HG02870 (cell line): ENCODE results near the gene OSGIN1.

Source experiments
- ATAC-seq: cut with Tn5 transposase; IDR thresholded peaks from one replicate; pipeline ENCODE4 v1.9.1; 2021; ENCODE audit warnings: mild to moderate bottlenecking, moderate library complexity; ENCODE audit not compliant: unreplicated experiment

The OSGIN1 gene

DNA sequence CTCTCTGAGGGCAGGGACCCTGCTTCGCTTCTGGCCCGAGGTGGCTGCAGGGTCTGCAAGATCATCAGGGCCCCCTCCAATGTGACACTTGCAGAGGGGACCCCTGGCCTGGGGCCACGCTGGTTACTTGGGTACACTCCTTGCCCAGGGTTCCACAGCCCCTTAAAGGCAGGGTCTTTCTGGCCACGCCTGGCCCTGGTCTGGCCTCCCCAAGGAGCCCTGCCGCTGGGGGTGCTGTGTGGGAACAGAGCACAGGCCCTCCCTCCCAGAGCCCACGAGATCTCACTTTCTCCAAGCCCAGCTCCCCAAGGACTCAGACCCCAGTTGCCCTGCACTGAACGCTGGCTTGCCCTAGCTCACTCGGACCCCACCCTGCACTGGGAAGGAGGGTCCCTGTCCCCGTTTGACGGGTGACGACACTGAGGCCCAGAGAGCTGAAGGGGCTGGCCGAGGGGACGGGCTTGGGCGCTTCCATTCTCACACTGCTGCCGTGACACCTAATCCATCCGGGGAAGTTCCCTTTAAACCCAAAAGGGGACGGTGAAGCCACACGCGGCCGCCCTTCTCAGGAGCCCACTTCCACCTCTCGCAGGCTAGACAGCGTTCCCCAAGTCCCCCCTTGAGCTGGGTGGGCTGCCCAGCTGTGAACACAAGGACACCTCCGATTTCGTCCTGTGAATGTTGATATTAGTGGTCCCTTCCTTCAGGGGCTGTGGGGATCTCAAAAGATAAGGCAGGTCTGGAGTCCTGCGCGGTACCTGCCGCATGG lies 26.9 kb upstream of the OSGIN1 start:
- ATAC-seq = no peak

DNA sequence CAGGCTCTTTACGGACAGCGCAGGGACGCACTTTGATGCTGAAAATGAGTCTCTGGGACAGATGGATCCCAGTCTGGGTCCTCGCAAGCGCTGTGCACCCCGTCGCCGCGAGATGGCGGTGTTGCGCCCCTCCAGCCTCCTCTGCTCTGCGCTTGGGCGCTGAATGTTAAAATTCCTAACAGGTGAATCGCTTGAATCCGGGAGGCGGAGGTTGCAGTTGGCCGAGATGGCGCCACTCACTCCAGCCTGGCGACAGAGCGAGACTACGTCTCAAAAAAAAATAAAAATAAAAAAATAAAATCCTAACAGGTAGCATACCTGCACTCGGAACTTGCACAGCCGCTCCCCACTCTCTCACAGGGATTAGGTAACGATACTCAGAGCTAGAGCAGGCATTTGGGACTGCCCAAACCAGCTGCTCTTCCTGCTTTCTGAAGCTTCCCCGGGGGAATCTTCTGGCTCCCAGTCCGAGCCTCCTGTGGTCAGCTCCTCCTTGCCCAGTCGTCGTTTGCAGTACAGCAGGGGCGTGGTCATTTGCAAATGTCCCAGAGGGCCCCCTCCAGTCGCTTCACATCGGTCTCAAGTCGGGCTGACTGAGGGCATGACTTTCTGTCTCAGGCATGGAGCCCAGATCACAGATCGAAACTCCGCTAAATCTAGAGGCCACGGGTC lies 26.2 kb upstream of the OSGIN1 start:
- no peak for ATAC-seq

DNA sequence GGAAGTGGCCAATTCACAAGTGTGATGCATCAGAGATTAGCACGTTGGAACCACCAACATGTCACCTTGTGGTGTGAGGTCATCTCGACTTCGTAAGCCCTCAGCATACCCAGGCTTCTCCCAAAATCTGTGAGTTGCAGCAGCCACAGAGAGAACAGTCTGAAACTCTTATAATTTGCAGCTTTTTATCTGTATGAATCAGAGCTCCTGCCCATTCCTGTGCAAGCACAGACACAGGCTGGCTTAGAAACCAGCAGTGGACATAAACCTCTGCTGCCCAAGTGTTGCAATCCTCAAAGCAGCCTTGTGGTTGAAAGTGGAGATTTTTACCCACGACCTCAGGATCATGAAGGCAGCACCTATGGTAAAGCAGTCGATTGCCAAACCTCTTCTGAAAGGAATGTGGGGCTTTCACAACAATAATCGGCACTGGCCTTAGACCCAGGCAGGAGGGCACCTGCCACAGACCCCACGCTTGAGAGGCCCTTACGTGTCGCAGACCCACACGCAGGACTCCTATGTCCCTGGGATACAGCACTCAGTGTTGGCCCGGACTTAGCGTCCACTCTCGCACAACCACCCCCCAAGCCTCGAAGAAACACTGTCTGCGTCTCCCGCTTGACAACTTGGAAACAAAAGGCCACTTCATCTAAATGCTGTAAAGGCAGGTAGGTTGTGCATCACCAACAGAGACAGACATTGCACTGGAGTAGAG lies 24.5 kb upstream of the OSGIN1 start:
- no peak for ATAC-seq

DNA sequence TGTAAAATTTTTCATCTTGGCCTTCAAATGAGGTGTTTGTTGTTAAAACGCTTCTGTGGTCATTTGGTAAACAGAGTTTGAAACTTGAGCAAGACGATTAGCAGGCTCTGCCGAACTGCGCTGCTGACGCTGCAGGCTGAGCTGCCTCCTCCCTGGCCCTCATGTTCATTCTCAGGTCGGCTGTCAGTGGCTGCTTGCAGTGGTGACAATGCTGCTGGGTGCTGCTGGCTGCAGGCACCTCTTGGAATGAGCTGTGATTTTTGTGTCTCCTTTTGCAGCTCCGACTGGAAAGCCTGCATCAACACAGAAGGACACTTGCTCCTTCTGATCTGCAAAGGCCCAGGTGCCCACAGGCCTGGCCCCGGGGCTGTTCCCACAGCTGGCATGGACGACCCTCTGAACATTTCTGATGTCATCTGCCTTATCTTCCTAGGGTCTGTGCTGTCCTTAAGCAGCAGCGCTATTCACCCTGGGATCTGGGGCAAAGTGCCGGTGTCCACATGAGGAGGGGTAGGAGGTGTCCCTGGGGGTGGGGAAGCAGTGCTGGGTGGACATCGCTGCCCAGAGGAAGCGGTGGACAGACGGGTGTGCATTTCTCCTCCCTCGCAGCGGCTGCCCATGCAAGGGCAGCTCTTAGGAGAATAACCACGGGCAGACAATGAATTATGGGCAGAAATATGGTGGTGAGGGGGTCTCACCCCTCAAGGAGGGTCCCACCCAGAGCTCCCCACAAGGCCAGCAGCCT lies 23.1 kb upstream of the OSGIN1 start:
- no peak for ATAC-seq

DNA sequence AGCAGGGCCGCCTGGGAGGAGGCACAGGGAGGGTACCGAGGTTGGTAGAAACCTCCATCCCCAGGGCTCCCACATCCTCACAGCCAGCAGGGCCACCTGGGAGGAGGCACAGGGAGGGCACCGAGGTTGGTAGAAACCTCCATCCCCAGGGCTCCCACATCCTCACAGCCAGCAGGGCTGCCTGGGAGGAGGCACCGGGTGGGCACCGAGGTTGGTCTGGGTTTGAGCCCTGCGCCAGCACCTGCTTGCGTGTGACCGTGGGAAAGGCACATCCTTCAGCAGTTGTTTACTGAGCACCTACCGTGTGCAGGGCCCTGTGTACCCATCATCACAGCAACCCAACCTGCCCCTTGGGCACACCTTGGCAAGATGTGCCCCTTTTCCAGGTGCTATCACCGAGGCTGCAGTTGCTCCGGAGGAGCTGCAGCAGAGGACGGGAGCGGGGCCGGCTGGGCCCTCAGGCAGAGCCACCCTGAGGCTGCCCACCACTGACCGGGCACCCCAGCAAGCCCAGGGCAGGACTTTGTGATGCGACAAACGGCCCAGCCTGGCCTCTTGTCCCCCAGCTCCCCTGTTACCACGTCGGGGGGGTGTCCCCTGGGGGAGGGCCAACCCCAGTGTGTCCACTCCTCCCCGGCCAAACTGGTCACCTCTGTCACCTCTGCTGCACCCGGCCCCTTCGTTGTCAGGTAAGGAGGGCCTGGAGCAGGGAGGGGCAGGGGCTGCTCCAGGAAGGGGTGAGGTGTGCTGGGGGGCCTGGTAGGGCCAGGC lies 22.1 kb upstream of the OSGIN1 start:
- no peak for ATAC-seq

DNA sequence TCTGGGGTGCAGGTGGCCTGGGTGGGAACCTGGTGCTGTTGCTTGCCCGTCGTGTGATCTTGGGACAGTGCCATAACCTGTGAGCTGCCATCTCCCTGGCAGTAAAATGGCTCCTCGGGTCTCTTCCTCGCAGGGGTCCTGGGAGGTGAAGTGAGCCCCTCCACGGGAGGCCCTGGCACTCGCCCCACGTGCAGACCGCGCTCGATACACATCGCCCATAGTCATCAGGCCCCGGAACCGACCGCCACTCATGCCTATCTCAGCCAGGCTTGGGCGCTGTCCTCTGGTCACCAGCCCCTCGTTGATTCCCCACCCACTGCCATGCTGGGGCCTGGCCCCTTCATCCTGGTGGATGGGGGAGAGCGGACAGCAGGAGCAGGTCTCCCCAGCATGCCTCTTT lies 21.5 kb upstream of the OSGIN1 start:
- ATAC-seq = no peak

DNA sequence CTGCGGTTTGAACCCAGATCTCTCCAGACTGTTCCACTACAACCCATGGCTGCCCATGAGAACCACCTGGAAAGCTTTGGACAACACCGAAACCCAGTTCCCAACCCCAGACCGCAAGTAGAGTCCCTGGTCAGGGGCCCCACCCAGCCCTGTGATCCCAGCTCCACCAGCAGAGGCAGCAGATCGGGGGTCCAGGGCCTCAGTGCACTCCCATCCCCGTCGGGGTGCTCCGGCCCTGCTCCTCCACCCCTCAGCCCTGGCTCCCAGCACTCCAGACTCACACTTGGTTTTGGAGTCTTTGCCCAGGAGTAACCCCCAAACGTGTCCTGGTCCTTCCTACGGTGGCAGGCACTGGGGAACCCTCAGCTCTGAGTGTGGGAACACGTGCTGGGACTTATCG lies 20.7 kb upstream of the OSGIN1 start:
- no peak for ATAC-seq

DNA sequence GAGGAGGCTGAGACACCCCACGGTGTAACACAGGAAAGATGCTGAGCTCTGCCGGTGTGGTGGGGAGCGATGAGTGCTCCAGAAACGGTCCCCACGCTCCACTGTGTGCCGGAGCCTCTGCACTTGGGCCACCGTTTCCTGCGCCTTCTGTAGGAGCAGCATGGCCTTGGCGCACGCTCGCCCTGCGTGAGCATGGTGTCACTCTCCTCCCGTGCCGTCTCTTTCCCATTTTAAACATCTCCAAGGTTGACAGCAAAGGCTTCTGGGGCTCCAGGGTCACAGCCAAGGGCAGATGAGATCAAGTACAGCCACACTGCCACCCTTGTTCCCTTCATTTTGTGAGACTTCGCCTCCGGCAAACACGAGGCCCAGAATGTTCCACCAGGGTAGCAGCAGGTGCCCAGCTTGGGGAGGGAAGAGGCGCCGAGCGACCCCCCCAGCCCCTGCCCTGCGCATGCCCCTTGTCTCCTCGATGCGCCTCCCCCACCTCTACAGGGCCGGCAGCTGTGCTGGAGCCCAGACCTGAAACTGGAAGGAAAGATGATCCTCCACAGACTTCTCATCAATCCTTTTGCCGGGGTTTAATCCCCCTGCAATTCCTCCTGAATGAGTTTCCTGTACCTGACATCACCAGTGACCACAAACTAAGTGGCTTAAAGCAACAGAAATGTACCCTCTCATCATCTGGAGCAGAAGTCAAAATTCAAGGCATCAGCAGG lies 19.9 kb upstream of the OSGIN1 start:
- ATAC-seq = no peak

DNA sequence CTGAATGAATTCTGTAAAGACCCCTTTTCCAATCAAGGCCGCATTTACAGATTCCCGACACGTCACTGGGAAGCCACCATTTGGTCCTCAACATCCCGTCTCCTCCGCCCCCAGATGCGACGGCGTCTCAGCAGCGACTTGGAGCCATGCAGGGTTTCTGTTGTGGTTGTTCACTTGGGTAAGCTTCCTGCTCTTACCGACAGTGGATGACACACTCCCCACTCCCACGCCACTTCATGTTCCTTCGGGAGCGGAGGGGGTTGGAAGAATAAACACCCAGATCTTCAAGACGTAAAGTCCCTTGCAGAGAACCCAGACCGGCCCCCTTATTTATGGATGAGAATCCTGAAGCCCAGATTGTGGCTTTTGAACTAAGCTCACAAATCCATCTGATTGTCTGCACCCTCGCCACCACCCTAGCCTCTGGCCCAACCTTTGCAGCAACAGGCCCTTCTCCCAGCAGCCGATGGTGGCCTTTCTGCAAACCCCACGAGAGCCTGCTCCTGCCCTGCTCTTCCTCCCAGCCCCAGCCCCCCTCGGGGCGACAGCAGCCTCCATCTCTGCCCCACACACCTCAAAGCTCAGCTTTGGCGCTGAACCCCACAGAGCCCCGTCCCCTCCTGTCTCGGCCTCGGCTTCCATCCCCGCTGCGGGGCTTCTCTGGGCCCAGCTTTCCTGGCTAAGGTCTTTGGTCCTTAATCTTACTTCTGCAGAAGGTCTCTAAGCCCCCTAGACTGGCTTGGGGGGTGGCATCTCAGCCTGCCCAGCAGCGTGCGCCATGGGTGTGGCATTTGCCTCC lies 19.0 kb upstream of the OSGIN1 start:
- ATAC-seq = no peak

DNA sequence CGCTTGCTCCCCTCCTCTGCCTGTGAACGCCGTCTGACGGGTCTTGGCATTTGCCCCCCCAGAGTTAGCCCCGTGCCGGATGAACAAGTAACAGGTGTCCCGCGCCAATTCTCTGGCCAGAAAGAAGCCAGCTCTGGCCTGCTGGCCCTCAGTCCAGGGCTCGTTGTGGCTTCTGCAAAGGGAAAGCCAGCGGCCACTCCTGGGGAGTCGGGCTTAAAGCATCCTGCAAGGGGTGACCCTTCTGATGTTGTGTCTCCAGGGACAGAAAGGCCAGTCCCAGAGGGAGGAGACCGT lies 18.4 kb upstream of the OSGIN1 start:
- no peak for ATAC-seq

DNA sequence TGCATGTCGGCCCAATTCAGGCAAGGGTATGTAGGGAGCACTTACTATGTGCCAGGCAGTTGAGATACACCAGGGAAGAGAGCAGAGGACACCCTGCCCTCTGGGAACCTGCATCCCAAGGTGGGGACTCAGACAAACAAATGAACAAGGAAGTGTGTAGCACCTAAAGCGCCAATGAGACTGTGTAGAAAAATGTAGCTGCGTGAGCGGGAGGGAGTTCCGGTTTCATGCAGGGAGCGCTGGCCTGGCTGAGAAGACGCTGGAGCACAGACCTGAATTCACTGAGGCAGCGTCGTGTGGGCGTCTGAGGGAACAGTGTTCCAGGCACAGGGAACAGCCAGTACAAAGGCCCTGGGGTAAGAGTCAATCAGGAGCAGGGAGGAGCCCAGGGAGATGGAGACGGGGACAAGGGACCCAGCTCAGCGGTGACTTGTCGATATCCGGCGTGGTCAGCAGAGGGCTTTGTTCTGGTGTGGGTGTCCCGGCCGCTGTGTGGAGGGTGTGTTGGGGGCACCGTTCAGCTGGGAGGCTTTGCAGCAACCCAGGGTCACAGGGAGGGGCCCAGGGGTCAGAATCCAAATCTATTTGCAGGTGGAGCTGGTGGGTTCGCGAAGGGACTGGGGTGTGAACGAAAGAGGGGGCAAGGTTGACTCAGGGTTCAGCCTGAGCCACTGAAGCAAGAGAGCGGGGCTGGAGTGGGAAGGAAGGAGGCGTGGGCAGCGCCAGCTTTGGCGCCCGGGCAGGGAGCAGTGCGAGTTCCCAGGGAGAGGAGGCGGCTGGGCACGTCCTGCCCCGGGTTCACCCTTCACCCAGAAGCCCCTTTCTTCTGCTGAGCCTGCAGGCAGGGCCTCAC lies 17.8 kb upstream of the OSGIN1 start:
- ATAC-seq = no peak

DNA sequence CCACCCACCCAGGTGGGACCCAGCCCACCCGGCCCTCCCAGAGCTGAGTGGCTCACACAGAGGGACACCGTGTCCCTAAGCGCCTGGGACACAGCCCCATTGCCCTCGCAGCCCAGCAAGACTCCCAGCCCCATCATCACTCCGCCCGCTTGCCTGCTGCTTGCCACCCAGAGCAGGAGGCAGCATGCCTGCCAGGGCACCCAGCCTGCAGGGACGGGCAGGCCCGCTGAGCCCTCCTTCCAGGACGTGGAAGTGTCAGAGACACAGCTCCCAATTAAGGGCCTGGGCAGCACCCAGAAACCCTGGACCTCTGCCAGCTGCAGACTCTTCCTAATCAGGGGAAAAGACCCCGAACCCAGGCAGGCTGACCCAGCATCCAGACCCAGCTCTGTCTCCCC lies 17.2 kb upstream of the OSGIN1 start:
- no peak for ATAC-seq

DNA sequence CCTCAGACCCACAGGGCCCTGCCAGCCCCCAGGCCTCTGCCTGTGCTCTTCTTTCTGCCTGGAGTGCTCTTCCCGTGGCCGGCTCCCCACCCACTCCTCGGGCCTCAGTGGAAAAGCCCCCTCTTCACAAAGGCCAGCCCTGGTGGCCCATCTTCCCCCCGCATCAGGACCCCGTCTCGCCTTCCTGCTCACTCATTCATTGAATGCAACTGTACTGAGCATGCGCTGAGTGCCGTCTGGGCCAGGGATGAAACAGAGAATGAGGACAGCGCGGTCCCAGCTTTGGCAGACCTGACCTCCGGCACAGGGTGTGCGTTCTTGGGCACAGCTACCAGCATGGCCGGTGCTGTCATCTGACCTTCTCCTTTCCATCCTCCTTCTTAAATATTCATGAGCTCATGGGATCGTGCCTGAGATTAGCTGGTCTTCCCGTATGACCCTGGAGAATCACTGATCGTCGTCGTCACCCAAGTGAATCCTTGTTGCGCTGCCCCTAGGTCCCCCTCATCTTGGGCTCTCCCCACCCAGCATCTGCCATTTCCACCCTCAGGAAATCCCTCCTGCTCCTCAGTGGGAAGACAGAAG lies 16.4 kb upstream of the OSGIN1 start:
- ATAC-seq = no peak

DNA sequence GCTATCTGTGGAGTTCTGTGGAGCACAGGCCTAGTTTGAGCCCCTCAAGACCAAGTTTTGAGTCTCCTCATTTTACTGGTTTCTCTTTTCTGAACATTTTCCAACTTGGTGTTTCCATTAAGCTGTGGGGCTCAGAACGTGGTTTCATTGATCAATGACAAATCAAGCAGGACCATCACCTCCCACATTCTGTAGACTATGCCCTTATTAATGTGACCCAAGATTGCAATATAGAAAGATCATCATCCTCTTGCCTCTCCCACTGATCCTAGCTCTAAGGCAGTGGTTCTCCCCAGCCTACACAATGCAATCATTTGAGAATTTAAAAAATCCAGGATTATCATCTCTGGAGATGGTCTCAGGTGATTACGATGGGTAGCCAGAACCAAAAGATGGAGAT lies 15.8 kb upstream of the OSGIN1 start:
- ATAC-seq = no peak

DNA sequence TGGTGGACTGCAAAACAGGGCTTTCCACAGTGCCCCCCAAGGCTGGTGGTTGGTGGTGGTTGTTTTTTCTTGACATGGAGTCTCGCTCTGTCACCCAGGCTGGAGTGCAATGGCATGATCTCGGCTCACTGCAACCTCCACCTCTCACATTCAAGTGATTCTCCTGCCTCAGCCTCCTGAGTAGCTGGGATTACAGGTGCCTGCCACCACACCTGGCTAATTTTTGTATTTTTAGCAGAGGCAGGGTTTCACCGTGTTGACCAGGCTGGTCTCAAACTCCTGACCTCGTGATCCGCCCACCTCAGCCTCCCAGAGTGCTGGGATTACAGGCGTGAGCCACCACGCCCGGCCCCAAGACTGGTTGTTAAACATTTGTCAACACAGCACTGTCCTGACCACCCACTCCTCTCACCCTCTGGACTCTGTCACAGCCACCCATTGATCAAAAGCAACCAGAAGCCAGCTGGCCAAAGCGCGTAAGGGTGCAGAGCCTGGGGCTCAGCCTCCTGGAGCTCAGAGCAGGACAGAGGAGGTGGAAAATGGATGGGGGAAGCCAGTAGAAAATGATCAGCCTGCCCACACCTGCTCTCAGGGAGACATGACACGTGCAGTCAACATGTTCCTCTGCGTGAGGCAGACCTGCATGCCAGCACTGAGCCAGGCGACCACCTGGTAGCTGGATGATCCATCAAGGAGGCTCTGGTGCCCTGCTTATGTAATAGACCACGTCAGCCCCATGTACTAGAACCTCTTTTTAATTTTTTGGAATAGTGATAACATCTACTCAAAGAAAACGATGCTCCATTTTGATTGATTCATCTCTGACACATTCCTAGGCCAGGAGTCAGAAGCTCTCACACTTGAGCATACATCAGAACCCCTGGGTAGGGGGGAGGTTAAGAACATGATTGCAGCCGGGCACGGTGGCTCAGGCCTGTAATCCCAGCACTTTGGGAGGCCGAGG lies 14.8 kb upstream of the OSGIN1 start:
- ATAC-seq = no peak

DNA sequence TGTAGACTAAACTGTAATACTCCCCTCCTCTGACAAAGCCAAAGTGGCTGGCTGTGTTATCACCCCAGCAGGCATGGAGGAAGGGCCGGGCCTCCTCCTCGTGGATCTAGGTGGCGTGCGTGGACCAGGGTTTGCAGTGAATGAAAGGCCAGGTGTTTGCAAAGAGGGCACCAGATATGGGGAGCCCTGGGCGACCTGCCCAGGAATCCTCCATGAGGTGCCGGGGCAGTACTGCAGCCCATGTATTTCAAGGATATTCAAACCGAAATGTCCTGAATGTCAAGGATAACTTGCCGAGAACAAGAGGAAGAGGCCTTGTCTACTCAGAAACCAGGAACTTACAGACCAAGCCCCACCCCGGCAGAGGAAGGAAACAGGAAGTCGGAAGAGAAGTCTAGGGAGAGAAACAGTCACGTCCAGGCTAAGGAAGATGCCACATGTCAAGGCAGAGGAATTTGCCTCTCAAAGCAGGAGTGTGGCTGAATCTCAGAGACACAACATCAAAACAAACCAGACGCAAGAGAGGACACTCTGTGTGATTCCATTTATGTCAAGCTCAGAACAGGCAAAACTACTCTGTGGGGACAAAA lies 13.7 kb upstream of the OSGIN1 start:
- ATAC-seq = no peak

DNA sequence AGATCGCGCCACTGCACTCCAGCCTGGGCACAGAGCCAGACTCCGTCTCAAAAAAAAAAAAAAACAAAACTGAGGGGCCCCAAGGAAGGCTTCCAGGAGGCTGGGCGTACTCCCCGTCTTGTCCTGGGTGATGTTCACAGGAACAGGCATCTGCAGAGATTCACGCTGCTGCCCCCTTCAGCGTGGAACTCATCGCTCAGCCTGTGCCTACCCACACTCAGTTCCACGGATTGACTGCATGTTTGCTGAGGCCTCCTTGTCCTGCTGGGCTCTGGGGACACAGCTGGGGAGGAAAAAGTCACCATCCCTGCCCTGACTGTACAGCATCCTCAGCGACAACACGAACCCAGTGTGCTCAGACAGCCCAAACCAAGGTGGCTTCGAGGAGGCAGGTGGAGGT lies 12.9 kb upstream of the OSGIN1 start:
- no peak for ATAC-seq
